Neuron (in vitro differentiated cells): ENCODE measurements around the gene CTNNA3.
"Not testable (repeated sequence)": the region's sequence is repeated elsewhere in the genome, so short reads cannot be mapped to it uniquely, and the experiment has no call there.

Source experiments
- H2AFZ ChIP-seq: one replicate; pipeline ENCODE4 v1.6.1; 2013; ENCODE audit warnings: low read depth, mild to moderate bottlenecking, inconsistent platforms, low read length, moderate library complexity
- H3K27me3 ChIP-seq: one replicate; pipeline ENCODE4 v1.6.1; 2013; ENCODE audit warnings: low read length; ENCODE audit not compliant: insufficient read depth
- H3K36me3 ChIP-seq: one replicate; pipeline ENCODE4 v1.6.1; 2013; ENCODE audit warnings: low read length; ENCODE audit not compliant: insufficient read depth
- H3K4me1 ChIP-seq: one replicate; pipeline ENCODE4 v1.6.1; 2013; ENCODE audit warnings: low read length; ENCODE audit not compliant: insufficient read depth
- H3K4me3 ChIP-seq: 2 replicates; pipeline ENCODE4 v1.5.1; 2013; ENCODE audit warnings: mild to moderate bottlenecking, low read length, moderate library complexity
- H3K9me3 ChIP-seq: one replicate; pipeline ENCODE4 v1.6.1; 2013; ENCODE audit warnings: low read length

Gene CTNNA3

DNA sequence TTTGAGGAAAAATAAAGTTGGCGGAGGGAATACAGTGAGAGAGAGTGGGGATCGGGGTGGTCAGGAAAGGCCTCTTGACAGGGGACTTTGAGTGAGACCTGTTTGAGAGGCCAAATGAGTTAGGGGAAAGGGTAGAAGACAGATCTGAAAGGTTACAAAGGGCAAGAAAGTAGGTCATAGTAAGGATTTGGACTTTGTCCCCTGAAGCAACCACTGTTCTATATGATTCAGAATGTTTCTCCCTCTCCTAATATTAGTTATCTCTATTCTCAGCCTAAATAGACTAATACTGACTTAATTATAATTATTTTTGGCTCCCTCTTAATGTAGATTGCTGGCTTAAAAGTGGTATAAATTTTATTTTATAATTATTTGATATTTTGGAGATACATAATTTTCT, 88.0 kb downstream of the CTNNA3 start:
- peaks cover 21% of the 10 kb centered on the region for H3K4me1 ChIP-seq
- no peaks in the 10 kb centered on the region for H3K9me3 ChIP-seq
- no peaks in the 10 kb centered on the region for H3K36me3 ChIP-seq
- H3K27me3 ChIP-seq: no peaks in the 10 kb centered on the region
- no peak overlapping the region for H2AFZ ChIP-seq
- no peak overlapping the region for H3K4me3 ChIP-seq

DNA sequence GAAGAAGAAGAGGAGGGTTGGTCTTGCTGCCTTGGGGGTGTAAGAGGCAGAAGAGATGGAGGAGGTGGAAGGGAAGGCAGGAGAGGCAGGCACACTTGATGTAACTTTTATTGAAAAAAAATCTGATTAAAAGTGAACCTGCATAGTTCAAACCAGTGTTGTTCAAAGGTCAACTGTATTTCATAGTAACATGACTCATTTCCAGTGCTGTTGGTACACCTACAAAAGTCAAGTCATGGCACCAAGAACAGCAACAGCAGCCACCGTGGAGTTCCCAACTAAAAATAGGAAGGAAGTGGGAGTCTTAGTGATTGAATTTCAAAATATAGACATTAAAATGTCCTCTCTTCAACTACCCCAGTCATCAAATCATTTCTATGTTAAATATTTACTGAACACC, 88.5 kb downstream of the CTNNA3 start:
- Histone ChIP-seq H3K9me3 (no peaks in the 10 kb centered on the region), H3K27me3 (no peaks in the 10 kb centered on the region), H2AFZ (no peak overlapping the region), H3K36me3 (no peaks in the 10 kb centered on the region), H3K4me3 (no peak overlapping the region), H3K4me1 (peaks cover 21% of the 10 kb centered on the region)

DNA sequence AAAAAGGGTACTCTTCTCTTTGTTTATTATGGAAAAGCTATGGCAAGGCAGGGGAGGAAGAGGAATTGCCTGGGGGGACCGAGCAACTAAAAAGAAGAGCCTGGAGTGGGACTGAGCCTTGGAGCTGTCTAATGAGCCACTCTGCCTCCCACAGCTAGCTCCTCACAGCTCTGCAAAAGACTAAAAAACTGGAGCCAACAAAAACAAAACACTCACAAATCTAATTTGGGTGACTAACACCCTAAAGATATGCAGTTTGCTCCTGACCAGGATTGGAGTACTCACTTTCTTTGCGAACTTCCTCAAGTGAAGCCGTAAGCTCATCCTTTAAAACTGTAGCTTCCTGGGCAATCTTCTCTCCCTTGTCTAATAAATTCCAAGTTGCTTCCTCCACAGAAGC, 89.4 kb downstream of the CTNNA3 start:
- no peak overlapping the region for H3K4me3 ChIP-seq
- H3K36me3 ChIP-seq: no peaks in the 10 kb centered on the region
- peaks cover 21% of the 10 kb centered on the region for H3K4me1 ChIP-seq
- no peaks in the 10 kb centered on the region for H3K27me3 ChIP-seq
- no peaks in the 10 kb centered on the region for H3K9me3 ChIP-seq
- H2AFZ ChIP-seq: peak overlapping the region; percentile 34

DNA sequence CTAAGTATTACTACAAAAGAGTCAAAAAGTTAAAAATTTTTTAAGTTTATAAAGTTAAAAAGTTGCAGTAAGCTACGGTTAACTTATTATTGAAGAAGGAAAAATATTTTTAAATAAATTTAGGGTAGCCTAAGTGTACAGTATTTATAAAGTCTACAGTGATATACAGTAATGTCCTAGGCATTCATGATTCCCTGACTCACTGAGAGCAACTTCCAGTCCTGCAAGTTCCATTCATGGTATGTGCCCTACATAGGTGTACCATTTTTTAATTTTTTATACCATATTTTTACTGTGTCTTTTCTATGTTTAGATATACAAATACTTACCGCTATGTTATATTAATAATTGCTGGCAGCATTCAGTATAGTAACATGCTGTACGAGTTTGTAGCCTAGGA, 92.3 kb downstream of the CTNNA3 start:
- H2AFZ ChIP-seq: no peak overlapping the region
- H3K9me3 ChIP-seq: no peaks in the 10 kb centered on the region
- peaks cover 2% of the 10 kb centered on the region for H3K4me1 ChIP-seq
- H3K36me3 ChIP-seq: no peaks in the 10 kb centered on the region
- H3K27me3 ChIP-seq: no peaks in the 10 kb centered on the region
- H3K4me3 ChIP-seq: no peak overlapping the region

DNA sequence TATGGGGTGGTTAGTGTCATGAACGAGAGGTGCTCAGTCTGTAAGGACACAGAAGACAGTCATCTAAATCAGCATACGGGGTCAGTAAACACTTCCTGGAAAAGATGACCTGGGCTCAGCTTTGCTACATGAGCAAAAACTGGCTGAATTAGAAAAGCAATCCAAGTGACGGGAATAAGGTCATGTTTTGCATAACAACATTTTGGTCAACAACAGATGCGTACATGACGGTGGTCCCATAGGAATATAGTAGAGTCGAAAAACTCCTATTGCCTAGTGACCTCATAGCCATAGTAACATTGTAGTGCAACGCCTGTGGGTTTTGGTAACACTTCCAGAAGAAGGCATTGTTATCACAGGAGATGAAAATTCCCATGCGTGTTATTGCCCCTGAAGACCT, 92.9 kb downstream of the CTNNA3 start:
- Histone ChIP-seq H3K9me3 (no peaks in the 10 kb centered on the region), H3K36me3 (no peaks in the 10 kb centered on the region), H3K4me1 (peaks cover 2% of the 10 kb centered on the region), H3K27me3 (no peaks in the 10 kb centered on the region), H2AFZ (no peak overlapping the region), H3K4me3 (no peak overlapping the region)

DNA sequence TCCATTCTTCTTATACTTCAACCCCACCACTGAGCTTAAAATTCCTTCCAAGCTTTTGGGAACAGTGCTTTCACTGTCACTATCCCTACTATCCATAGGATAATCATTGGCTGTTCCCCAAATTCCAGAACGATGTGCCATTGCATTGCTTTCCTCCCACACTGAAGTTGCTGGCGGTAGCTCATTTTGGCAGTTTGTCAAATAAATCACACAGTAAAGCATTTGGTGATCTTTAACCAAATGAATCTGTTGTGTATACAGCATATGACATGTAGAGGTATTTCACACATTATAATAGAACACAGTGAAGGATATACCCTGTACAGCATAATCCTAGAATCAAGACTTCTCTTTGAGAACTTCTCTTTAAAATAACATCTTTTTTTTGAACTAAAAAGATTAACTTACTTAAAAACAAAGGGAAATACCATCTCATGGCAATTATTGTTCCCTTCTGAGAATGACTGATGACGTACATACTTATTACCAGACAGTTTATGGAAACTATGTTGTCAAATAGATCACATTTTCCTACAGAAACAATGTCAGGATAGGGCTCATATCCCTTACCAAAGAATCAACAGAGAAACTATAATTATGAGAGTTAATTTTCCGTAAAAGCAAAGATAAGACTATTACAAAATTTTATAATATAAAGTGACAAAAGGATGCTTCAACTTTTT, 93.6 kb downstream of the CTNNA3 start:
- H3K36me3 ChIP-seq: no peaks in the 10 kb centered on the region
- H3K4me3 ChIP-seq: no peak overlapping the region
- H3K4me1 ChIP-seq: no peaks in the 10 kb centered on the region
- H2AFZ ChIP-seq: no peak overlapping the region
- H3K9me3 ChIP-seq: no peaks in the 10 kb centered on the region
- H3K27me3 ChIP-seq: no peaks in the 10 kb centered on the region

DNA sequence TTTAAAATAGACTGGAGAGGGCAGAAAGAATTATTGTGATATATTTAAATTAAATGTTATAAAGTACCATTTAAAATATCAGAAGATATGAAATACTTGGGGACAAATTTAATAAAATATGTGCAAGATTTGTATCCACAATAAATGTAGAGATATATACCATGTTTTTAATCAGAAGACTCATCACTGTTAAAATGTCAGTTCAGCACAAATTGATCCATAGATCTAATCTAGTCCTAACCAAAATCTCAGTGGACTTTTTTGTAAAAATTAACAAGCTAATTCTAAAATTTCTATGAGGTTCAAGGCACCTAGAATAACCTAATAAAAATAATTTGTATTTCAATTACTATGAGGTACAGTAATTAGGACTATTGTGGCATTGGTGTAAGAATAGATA, 96.4 kb downstream of the CTNNA3 start:
- Histone ChIP-seq H3K36me3 (no peaks in the 10 kb centered on the region), H2AFZ (no peak overlapping the region), H3K4me1 (no peaks in the 10 kb centered on the region), H3K4me3 (no peak overlapping the region), H3K9me3 (no peaks in the 10 kb centered on the region), H3K27me3 (no peaks in the 10 kb centered on the region)

DNA sequence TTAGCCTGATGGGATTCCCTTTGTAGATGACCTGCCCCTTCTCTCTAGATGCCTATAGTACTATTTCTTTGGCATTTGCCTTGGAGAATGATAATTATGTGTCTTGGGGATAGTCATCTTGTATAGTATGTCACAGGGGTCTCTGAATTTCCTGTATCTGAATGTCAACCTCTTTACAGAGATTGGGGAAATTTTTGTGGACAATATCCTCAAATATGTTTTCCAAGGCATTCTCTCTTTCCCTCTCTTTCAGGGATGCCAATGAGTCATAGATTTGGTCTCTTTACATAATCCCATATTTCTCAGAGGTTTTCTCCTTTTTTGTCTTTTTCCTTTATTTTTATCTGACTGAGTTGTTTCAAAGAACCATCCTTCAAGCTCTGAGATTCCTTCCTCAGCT, 99.4 kb downstream of the CTNNA3 start:
- no peaks in the 10 kb centered on the region for H3K4me1 ChIP-seq
- H3K4me3 ChIP-seq: no peak overlapping the region
- no peaks in the 10 kb centered on the region for H3K9me3 ChIP-seq
- no peak overlapping the region for H2AFZ ChIP-seq
- H3K36me3 ChIP-seq: no peaks in the 10 kb centered on the region
- no peaks in the 10 kb centered on the region for H3K27me3 ChIP-seq

DNA sequence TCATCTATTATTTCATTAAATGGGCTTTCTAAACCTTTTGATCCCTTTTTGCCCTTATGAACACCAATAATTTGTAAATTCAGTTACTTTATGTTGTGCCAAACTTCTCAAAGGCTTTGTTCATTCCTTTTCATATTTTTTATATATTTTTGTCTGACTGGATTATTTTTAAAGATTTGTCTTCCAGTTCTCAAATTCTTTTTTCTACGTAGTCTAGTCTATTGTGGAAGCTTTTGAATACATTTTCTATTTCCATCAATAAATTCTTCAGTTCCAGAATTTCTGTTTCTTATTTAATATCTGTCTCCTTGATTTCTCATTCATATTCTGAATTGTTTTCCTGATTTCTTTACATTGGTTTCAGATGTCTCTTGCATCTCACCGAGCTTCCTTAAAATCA, 108.2 kb downstream of the CTNNA3 start:
- Histone ChIP-seq H2AFZ (no peak overlapping the region), H3K27me3 (no peaks in the 10 kb centered on the region), H3K4me1 (no peaks in the 10 kb centered on the region), H3K9me3 (peaks cover 4% of the 10 kb centered on the region), H3K36me3 (no peaks in the 10 kb centered on the region), H3K4me3 (no peak overlapping the region)

DNA sequence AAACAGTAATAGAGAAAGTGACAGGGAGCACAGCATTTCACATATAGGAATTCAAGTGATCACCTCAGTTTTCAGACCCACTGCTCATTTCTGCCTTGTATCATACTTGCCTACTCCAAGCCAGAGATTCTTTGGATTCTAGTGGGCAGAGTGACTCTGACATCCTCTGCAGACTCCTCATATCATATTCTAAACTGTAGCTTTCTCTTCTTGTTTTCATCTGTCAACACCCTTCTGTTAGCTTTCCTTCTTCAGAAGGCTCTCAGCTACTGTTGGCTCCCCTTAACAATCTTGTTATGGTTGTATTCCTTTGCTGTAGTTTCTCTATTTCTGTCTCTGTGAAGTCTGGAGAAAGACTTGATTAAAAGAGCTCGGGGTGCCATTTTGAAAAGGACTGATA, 120.5 kb downstream of the CTNNA3 start:
- H3K4me3 ChIP-seq: no peak overlapping the region
- H3K9me3 ChIP-seq: no peaks in the 10 kb centered on the region
- no peaks in the 10 kb centered on the region for H3K27me3 ChIP-seq
- no peaks in the 10 kb centered on the region for H3K4me1 ChIP-seq
- no peak overlapping the region for H2AFZ ChIP-seq
- no peaks in the 10 kb centered on the region for H3K36me3 ChIP-seq

DNA sequence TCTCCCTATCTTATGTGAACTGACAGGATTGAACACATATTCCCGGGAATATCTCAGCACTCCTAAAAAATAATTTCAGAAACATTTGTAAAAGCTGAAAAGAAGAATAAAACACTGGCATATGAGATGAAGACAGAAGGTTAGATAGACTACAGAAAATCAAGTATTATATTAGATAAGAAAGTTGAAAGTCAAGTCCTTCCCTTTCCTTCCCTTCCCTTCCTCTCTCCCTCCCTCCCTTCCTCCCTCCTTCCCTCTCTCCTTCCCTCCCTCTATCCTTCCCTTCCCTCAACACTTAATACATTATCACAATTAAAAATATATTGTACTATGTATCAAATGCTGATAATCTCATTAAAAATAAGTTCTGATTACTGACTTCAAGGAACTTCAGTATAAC, 122.5 kb downstream of the CTNNA3 start:
- no peaks in the 10 kb centered on the region for H3K4me1 ChIP-seq
- no peaks in the 10 kb centered on the region for H3K9me3 ChIP-seq
- no peak overlapping the region for H2AFZ ChIP-seq
- H3K27me3 ChIP-seq: no peaks in the 10 kb centered on the region
- no peak overlapping the region for H3K4me3 ChIP-seq
- no peaks in the 10 kb centered on the region for H3K36me3 ChIP-seq

DNA sequence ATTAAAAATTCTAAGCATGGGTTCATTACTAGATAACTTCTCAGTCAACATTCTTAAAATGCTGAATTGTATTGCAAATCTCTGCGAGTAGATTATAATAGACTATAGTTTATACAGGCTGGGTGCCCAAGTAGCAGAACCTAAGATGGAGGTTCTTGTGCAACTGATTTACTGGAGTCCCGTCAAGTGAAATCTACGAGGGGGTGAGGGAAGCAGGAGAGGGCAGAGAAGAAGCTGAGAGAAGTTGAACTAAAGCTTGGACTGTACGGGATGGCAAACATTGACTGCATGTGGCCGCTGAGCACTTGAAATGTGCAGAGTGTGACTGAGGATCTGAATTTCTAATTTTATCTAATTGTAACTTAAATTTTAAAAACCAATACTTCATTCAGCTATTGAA, 124.5 kb downstream of the CTNNA3 start:
- Histone ChIP-seq H3K4me1 (no peaks in the 10 kb centered on the region), H3K36me3 (no peaks in the 10 kb centered on the region), H3K9me3 (no peaks in the 10 kb centered on the region), H3K4me3 (no peak overlapping the region), H2AFZ (no peak overlapping the region), H3K27me3 (no peaks in the 10 kb centered on the region)

DNA sequence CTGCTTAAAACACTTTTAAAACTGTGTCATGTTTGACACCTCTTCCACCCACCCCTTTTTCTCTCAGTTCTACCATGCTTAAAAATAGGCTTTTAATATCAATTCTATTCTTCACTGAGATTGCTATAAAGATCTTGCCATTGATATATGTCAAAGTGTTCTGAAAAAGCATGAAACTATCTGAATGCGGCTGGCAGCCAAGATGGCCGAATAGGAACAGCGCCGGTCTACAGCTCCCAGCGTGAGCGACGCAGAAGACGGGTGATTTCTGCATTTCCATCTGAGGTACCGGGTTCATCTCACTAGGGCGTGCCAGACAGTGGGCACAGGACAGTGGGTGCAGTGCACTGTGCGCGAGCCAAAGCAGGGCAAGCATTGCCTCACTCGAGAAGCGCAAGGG, 137.7 kb downstream of the CTNNA3 start:
- not testable (repeated sequence) for H3K4me1 ChIP-seq, H2AFZ ChIP-seq, H3K9me3 ChIP-seq, H3K27me3 ChIP-seq, H3K4me3 ChIP-seq, H3K36me3 ChIP-seq

DNA sequence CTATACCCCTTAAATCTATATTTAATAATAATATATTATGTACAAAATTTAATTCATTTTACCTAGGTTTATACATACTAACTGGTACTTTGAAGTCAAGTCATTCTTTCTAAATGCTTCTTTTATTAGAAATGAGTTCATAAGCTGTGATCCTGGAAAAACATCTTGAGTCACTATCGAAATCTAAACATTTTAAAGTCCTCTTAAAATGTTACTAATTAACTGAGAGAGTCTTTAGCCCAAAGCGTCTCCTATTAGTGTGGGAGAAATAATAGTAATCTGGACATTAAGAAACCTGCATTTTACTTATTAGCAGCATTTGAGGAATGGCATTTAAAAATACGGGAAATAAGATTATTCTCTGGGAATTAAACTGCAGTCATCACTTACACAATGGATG, 142.7 kb downstream of the CTNNA3 start:
- H3K4me1 ChIP-seq: peaks cover 2% of the 10 kb centered on the region
- H2AFZ ChIP-seq: no peak overlapping the region
- no peaks in the 10 kb centered on the region for H3K36me3 ChIP-seq
- H3K27me3 ChIP-seq: no peaks in the 10 kb centered on the region
- no peak overlapping the region for H3K4me3 ChIP-seq
- H3K9me3 ChIP-seq: peaks cover under 1% of the 10 kb centered on the region
